GM18499 (cell line): ENCODE data around the gene BRD7.

Source experiments
- ATAC-seq: cut with Tn5 transposase; IDR thresholded peaks from one replicate; pipeline ENCODE4 v1.9.1; 2021; ENCODE audit warnings: moderate number of reproducible peaks; ENCODE audit not compliant: insufficient read depth, unreplicated experiment

Gene BRD7

GRCh38 chr16:50306287-50306686 is 62.5 kb downstream of the BRD7 start:
- no peak for ATAC-seq

- no peak for ATAC-seq
Measured at GRCh38 chr16:50305441-50306061, 63.2 kb downstream of the BRD7 start.

- no peak for ATAC-seq
Measured at GRCh38 chr16:50304467-50305440, 64.0 kb downstream of the BRD7 start.

- no peak for ATAC-seq
Measured at GRCh38 chr16:50303605-50304466, 65.0 kb downstream of the BRD7 start.

GRCh38 chr16:50303041-50303604 is 65.7 kb downstream of the BRD7 start:
- no peak for ATAC-seq

- no peak for ATAC-seq
Measured at GRCh38 chr16:50302472-50303005, 66.2 kb downstream of the BRD7 start.

- no peak for ATAC-seq
Measured at GRCh38 chr16:50301626-50302471, 66.9 kb downstream of the BRD7 start.

- ATAC-seq, result no peak
Measured at GRCh38 chr16:50300942-50301625, 67.7 kb downstream of the BRD7 start.

- ATAC-seq, result no peak
Measured at GRCh38 chr16:50299508-50300105, 69.2 kb downstream of the BRD7 start.

GRCh38 chr16:50298591-50299507 is 69.9 kb downstream of the BRD7 start:
- no peak for ATAC-seq

GRCh38 chr16:50298075-50298460 is 70.7 kb downstream of the BRD7 start:
- no peak for ATAC-seq

- ATAC-seq, result no peak
Measured at GRCh38 chr16:50297301-50298074, 71.3 kb downstream of the BRD7 start.

- no peak for ATAC-seq
Measured at GRCh38 chr16:50296807-50297206, 72.0 kb downstream of the BRD7 start.

- ATAC-seq, result no peak
Measured at GRCh38 chr16:50295541-50296132, 73.2 kb downstream of the BRD7 start.

- no peak for ATAC-seq
Measured at GRCh38 chr16:50294955-50295354, 73.8 kb downstream of the BRD7 start.
